Fibroblast of lung (primary cell): ENCODE data around the gene FAM90A26. TPM values are rescaled to one million over a fixed set of nuclear protein-coding genes. Genes with fewer than 3 reads are reported as not detected.
"Not testable (repeated sequence)": the region's sequence is repeated elsewhere in the genome, so short reads cannot be mapped to it uniquely, and the experiment has no call there.

Experiments used
- DNase-seq, 2 donors: peaks; one replicate each; pipeline versions ENCODE4 v3.0.0 to v3.0.0-alpha.2; 2010; ENCODE audit warnings: low read depth in 2 of 2
- H2AFZ ChIP-seq: 2 replicates; pipeline ENCODE4 v1.5.1; 2012; ENCODE audit warnings: low read length, control low read depth, inconsistent platforms
- H3K27ac ChIP-seq: 2 replicates; pipeline ENCODE4 v1.5.1; 2011; ENCODE audit warnings: low read length, control low read depth; ENCODE audit not compliant: insufficient read depth
- H3K27me3 ChIP-seq: 2 replicates; pipeline ENCODE4 v1.5.1; 2011; ENCODE audit warnings: mild to moderate bottlenecking, low read length; ENCODE audit not compliant: control insufficient read depth, insufficient read depth
- H3K36me3 ChIP-seq: 2 replicates; pipeline ENCODE4 v1.5.1; 2011; ENCODE audit warnings: low read length; ENCODE audit not compliant: control insufficient read depth, insufficient read depth
- H3K4me1 ChIP-seq: 2 replicates; pipeline ENCODE4 v1.5.1; 2011; ENCODE audit warnings: low read length; ENCODE audit not compliant: control insufficient read depth, insufficient read depth; ENCODE audit errors: extremely low read depth
- H3K4me2 ChIP-seq: 2 replicates; pipeline ENCODE4 v1.5.1; 2011; ENCODE audit warnings: low read length, control low read depth; ENCODE audit not compliant: insufficient read depth; ENCODE audit errors: extremely low read depth
- H3K4me3 ChIP-seq, 4 experiments: fragments of 200-600 bp in 1 of 4; sonication (generic) in 1 of 4; replicated peaks in 1 of 4; 2 replicates each; pipeline ENCODE4 v1.5.1; 2011 to 2016; ENCODE audit warnings: low read length in 4 of 4, low read depth in 3 of 4, mild to moderate bottlenecking in 3 of 4, control low read depth in 2 of 4, inconsistent platforms in 1 of 4, mixed read lengths in 1 of 4; ENCODE audit not compliant: insufficient read depth in 1 of 4; ENCODE audit errors: control extremely low read depth in 1 of 4
- H3K79me2 ChIP-seq: 2 replicates; pipeline ENCODE4 v1.5.1; 2012; ENCODE audit warnings: mild to moderate bottlenecking, low read length, inconsistent platforms; ENCODE audit not compliant: control insufficient read depth, insufficient read depth
- H3K9ac ChIP-seq: 2 replicates; pipeline ENCODE4 v1.5.1; 2011; ENCODE audit warnings: mild to moderate bottlenecking, low read length, control low read depth; ENCODE audit not compliant: insufficient read depth
- H3K9me3 ChIP-seq: 2 replicates; pipeline ENCODE4 v1.5.1; 2012; ENCODE audit warnings: low read depth, low read length; ENCODE audit not compliant: control insufficient read depth, insufficient read depth
- H4K20me1 ChIP-seq: 2 replicates; pipeline ENCODE4 v1.5.1; 2011; ENCODE audit warnings: low read length; ENCODE audit not compliant: control insufficient read depth, insufficient read depth; ENCODE audit errors: extremely low read depth
- polyA plus RNA-seq, 2 donors: library from polyadenylated mRNA; depleted of rRNA in 1 of 2; stranded (reverse) in 1 of 2; unstranded in 1 of 2; fragments of >200 nt; gene quantifications; 2 replicates each; pipeline ENCODE4 v1.2.1, GENCODE V29; 2011 to 2012; ENCODE audit warnings: missing spikeins in 1 of 2
- total RNA-seq: library from RNA; depleted of rRNA; stranded (reverse); fragments of >200 nt; gene quantifications from 2 replicates; pipeline ENCODE4 v1.2.1, GENCODE V29; 2014

The FAM90A26 gene
- total and polyA plus RNA-seq, 2 donors (not counting 1 experiment from before 2014, with no cell fraction given) = not detected

- H3K27me3 ChIP-seq, H3K79me2 ChIP-seq, H2AFZ ChIP-seq, H3K4me2 ChIP-seq, H3K9ac ChIP-seq, H3K9me3 ChIP-seq, H3K4me3 ChIP-seq, H4K20me1 ChIP-seq, H3K4me1 ChIP-seq, H3K27ac ChIP-seq, H3K36me3 ChIP-seq, DNase-seq: not testable (repeated sequence)
Observed at GRCh38 chr4:9132849-9133248, 37.4 kb upstream of the FAM90A26 start.

- not testable (repeated sequence) for H3K4me1 ChIP-seq, H4K20me1 ChIP-seq, H3K9ac ChIP-seq, H3K4me3 ChIP-seq, H3K36me3 ChIP-seq, H3K9me3 ChIP-seq, H2AFZ ChIP-seq, H3K4me2 ChIP-seq, H3K27ac ChIP-seq, H3K79me2 ChIP-seq, H3K27me3 ChIP-seq
- peak in 1 of 2 donors; percentile 11 for DNase-seq
Observed at GRCh38 chr4:9134011-9134410, 36.2 kb upstream of the FAM90A26 start.

- H3K9me3 ChIP-seq, H3K4me3 ChIP-seq, H3K36me3 ChIP-seq, H3K9ac ChIP-seq, H3K4me2 ChIP-seq, H4K20me1 ChIP-seq, H3K27ac ChIP-seq, H3K4me1 ChIP-seq, H2AFZ ChIP-seq, H3K27me3 ChIP-seq, H3K79me2 ChIP-seq: not testable (repeated sequence)
- DNase-seq = peak; percentile 16 to 92
Observed at GRCh38 chr4:9134556-9134955, 35.7 kb upstream of the FAM90A26 start.

GRCh38 chr4:9141050-9141449 is 29.2 kb upstream of the FAM90A26 start:
- not testable (repeated sequence) for H3K4me2 ChIP-seq, H4K20me1 ChIP-seq, H3K9me3 ChIP-seq, DNase-seq, H3K36me3 ChIP-seq, H3K27me3 ChIP-seq, H2AFZ ChIP-seq, H3K4me1 ChIP-seq, H3K79me2 ChIP-seq, H3K27ac ChIP-seq, H3K4me3 ChIP-seq, H3K9ac ChIP-seq

GRCh38 chr4:9142786-9143185 is 27.4 kb upstream of the FAM90A26 start:
- H3K4me2 ChIP-seq, H4K20me1 ChIP-seq, H2AFZ ChIP-seq, H3K9ac ChIP-seq, DNase-seq, H3K9me3 ChIP-seq, H3K36me3 ChIP-seq, H3K79me2 ChIP-seq, H3K4me3 ChIP-seq, H3K27me3 ChIP-seq, H3K27ac ChIP-seq, H3K4me1 ChIP-seq: not testable (repeated sequence)
